Subcutaneous adipose tissue (tissue), 4 donors: ENCODE results near the gene ULK4. TPM values are rescaled to one million over a fixed set of nuclear protein-coding genes. Genes with fewer than 3 reads are reported as not detected.

ENCODE experiments used
- CTCF ChIP-seq: fragments of 450-650 bp; IDR thresholded peaks from one replicate; pipeline ENCODE4 v1.5.1; 2016; ENCODE audit warnings: low read depth, mild to moderate bottlenecking, control low read depth, antibody characterized with exemption, moderate library complexity
- total RNA-seq, 4 donors: library from RNA; depleted of rRNA; stranded (reverse); fragments of >200 nt; gene quantifications; one replicate each; pipeline ENCODE4 v1.1.0, GENCODE V29; 2016

ULK4 gene
- total RNA-seq, 4 donors from 2014 or later, result 10.6 to 32.0 (median 22.6) TPM

GRCh38 chr3:41370307-41370706 is 591.6 kb downstream of the ULK4 start:
- TF ChIP-seq CTCF, result no peak

- no peak for TF ChIP-seq CTCF
Observed at GRCh38 chr3:41369838-41370237, 592.1 kb downstream of the ULK4 start.

GRCh38 chr3:41365973-41366372 is 595.9 kb downstream of the ULK4 start:
- no peak for TF ChIP-seq CTCF

- TF ChIP-seq CTCF, result no peak
Observed at GRCh38 chr3:41364736-41365135, 597.2 kb downstream of the ULK4 start.

- no peak for TF ChIP-seq CTCF
Observed at GRCh38 chr3:41363830-41364523, 597.9 kb downstream of the ULK4 start.

GRCh38 chr3:41362638-41363559 is 599.0 kb downstream of the ULK4 start:
- TF ChIP-seq CTCF, result no peak

GRCh38 chr3:41357271-41357670 is 604.6 kb downstream of the ULK4 start:
- TF ChIP-seq CTCF, result no peak
